ENCODE results near the gene ZNF681.
"Not testable (repeated sequence)": the region's sequence is repeated elsewhere in the genome, so short reads cannot be mapped to it uniquely, and the experiment has no call there.

The ZNF681 gene

DNA sequence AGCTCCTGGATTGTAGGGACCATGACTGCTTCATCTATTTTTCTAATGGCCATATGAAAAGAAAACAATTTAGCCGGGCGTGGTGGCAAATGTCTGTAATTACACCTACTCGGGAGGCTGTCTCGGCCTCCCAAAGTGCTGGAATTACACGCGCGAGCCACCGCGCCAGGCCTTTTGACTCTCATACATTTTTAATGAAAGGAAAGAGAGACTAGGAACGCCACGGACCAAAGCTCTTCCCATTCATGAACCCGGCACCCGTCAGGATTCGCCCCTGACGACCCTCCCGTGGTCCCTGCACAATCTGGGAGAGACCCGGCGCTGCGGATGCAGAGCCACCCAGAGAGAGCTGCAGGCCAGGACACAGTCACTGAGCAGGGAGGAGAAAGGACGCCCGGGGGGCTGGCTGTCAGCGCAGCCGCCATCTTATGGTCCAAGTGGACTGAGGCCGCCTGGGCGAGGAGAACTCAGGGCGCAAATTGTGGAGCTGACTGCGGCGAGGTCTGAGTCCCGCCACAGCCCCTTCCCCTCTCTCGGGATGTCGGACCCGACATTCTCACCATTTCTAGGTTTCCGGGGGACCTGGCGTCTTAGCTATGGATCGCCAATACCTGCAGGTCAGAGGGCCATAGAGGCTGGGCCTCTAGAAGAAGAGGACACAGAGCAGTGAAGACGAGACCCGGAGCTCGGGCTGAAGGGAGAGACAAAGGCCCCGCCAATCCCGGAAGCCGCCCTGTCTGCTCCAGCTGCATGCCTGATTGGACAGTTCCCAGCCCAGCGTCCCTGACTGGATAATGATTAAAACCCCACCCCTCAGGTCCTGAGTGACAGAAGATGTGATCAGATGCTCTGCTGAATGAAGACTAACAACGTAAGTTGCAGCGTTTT, at the start of gene ZNF681:
ZNF681 (minus strand) TSS at position 705 of the 888 bp plus-strand sequence; CDS start at position 563, 142 bp downstream.
- peak; percentile 66 to 72 (median 66) for DNase-seq (ENCODE audit: low read depth in 3 of 3)

DNA sequence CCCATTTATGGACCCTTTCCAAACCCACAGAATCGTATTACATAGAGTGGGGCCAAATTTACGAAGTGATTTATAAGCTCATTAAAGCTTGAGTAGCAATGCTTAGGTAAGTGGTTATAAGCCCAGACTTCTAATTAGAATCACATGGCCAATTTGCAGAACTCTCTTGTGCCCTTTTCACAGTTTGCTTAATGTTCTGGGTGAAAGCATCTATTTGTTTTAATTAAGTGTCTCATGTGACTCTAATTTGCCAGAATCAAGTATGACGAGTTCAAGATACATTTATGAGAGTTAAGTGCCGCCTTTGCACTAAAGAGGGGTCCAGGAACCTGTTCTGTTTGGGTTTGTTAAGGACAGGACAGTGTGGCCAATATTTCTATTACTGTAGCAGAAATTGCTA, 46.0 kb upstream of the ZNF681 start:
- DNase-seq (ENCODE audit: low read depth in 3 of 3), result no peak

DNA sequence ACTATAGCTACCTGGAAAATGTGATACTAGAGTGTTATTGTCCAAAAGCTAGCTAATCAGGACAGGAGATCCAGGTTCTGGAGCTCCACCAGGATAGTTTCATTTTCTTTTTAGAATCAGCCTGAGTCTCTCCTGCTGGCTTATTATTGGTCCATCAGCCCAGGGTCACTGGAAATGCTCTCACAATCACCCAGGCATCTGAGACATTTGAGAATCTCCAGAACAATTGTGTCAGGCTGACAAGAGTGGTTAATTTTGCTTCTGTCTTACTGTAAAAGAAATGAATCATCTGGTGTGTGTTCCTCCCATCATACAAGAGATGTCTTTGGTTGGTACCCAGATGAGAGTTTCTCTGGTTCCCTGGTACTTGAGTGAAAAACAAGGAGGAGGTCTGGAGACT, 43.6 kb upstream of the ZNF681 start:
- DNase-seq (ENCODE audit: low read depth in 3 of 3), result no peak

DNA sequence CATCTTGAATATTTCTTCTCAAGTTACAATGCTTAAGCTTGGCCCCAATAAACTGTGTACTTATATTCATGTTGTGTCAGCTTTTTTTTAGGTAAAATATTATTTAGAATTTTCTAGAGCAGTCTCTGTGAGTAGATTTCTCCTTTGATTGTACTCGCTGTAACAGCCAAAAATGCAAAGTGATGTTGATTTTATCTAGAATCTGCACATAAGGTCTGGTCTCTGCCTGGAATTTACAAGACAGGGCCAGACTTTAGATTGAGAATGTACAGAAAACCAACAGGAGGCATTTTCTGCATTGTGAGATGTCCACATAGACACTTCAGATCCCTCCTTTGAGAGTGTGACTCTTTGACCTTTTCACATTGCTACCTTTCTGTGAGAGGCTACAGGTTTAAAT, 43.1 kb upstream of the ZNF681 start:
- DNase-seq (ENCODE audit: low read depth in 3 of 3), result no peak

DNA sequence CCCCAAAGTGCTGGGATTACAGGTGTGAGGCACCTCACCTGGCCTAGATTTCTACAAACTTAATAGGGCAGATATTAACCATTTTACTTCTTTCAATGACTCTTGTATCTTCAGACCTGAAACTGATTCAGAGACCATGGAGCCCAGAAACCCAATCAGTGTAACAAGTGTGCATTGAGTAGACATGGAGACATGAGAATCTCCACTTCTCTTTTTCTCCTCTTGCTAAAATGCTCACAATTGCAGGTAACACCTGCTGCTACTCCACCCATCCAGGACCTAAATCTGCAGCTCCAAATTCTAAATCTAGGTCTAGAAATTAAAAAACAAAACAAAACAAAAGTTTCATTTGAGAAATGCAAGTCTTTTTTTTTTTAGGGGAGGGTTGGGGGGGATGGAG, 42.2 kb upstream of the ZNF681 start:
- no peak for DNase-seq (ENCODE audit: low read depth in 3 of 3)

DNA sequence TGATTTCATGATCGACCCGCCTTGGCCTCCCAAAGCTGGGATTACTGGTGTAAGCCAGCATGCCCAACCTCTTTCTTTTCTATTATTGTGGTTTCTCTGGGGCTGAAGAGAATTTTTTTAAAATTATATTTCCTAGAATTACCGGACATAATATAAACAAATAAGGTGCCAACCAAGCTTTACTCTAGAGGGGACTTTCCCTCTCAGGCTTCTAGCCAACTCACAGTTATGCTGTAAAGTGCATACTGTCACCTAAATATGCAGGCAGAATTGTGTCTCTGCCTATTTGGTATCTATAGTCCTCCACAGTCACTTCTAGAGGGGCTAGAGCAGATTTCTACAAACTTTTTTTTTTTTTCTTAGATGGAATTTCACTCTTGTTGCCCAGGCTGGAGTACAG, 41.6 kb upstream of the ZNF681 start:
- DNase-seq (ENCODE audit: low read depth in 3 of 3), result no peak

DNA sequence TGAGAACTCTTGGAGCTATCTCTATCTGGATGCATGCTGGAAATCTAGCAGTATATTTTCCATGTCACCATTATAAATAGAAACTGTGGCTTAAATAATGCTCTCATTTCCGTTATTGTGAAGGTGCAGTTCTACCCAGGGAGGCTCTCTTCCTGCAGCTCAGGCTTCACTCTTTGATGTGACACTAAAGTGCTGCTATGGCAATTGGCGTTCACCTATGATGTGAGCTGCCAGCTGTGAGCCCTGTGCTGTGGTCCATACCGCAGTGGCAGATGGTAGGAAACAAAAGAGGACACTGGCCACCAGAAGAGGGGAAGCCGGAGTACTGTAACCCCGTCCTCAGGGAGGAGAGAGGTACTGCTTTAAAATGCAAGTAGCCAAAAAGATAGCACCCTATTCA, 40.6 kb upstream of the ZNF681 start:
- DNase-seq (ENCODE audit: low read depth in 3 of 3), result no peak

DNA sequence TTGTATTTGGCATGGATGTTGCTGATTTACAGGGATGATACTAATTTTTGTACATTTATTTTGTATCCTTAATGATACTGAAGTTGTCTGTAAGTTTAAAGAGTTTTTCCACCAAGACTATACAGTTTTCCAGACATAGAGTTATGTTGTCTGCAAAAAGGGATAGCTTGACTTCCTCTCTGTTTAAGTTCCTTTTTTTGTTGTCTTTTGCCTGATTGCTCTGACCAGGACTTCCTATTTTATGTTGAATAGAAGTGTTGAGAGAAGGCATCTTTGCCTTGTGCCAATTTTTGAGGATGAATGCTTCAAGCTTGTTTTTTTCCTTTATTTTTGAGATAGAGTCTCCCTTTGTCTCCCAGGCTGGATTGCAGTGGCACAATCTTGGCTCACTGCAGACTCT, 36.8 kb upstream of the ZNF681 start:
- no peak for DNase-seq (ENCODE audit: low read depth in 3 of 3)

DNA sequence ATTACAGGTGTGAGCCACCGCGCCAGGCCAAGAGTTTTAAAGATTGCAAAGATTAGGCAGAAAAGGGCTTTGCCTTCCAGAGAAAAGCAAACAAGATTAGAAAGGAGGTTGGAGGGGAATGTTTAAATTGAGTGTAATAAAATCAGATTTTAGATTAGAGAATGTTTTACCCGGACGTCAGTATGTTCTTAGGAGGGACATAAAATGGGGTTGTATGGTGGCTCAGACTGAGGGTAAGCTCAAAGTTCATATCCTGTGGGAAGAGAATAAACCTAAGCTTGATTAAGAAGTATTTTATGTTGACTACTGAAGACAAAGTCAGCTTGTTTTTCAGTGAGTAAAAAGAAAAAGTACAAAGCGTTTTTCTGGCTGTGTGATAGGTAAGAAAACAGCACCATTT, 34.1 kb upstream of the ZNF681 start:
- DNase-seq (ENCODE audit: low read depth in 3 of 3), result no peak

DNA sequence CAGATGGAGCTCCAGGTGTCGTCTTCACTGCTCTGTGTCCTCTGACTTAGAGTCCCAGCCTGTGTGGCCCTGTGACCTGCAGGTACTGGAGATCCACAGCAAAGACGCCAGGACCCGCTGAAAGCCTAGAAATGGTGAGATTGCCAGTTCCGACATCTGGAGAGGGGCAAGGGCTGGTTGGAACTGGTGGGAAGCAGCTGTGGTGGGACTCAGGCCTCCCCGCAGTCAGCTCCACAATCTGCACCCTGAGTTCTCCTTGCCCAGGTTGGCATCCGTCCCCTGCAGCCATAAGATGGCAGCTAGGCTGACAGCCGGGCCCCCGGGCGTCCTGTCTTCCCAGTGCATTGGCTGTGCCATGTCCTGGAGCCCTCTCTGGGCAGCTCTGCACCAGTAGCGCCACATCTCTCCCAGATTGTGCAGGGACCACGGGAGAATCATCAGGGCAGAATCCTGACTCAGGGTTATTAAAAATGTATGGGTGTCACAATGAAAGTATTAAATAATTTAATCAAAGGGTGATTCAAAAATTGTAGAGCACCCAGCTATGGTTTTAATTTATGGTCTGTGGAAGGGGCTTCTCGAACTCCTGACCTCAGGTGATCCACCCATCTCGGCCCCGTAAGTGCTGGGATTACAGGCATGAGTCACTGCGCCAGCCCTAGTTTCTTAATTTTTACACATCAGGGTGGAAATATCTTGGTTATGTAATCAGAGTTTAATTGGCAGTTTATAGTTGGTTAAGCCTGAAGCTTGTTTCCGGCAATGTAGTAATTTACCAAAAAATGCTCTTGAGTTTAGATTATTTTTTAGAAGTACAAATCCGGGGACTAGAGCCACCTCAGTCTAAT, 32.2 kb upstream of the ZNF681 start:
- no peak for DNase-seq (ENCODE audit: low read depth in 3 of 3)

DNA sequence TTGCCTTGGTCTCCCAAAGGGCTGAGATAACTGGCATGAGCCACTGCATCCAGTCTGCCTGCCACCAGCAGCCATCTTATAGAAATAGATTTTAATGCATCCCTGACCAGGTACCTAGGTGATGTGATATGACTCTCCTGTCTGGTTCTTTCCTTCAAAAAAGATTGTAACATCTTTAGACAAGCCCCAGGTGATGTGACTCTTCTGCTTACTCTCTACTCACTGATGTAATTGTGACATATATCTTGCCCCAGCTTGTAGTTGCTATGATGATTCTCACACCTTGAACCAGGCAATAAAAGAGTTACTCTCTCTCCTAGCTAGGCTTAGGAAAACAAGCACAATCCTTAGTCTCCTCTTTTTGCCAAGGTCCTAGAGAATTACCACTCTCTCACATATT, 30.6 kb upstream of the ZNF681 start:
- DNase-seq (ENCODE audit: low read depth in 3 of 3), result no peak

DNA sequence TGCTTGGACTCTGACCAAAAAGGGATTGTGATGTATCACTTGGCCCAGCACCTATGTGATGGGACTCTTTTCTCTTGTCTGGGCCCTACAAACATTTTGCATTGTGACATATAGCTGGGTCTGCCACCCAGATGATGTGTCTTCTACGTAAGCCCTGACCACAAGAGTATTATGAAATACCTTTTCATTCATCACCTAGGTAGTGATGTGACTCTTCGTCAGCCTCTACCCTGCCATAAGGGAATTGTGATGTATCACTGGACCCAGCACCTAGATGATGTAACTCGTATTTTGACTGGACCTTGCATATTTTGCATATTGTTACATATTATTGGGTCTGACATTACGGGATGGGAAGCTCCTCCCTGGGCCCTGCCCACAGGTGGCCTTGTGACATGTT, 29.7 kb upstream of the ZNF681 start:
- DNase-seq (ENCODE audit: low read depth in 3 of 3), result no peak

DNA sequence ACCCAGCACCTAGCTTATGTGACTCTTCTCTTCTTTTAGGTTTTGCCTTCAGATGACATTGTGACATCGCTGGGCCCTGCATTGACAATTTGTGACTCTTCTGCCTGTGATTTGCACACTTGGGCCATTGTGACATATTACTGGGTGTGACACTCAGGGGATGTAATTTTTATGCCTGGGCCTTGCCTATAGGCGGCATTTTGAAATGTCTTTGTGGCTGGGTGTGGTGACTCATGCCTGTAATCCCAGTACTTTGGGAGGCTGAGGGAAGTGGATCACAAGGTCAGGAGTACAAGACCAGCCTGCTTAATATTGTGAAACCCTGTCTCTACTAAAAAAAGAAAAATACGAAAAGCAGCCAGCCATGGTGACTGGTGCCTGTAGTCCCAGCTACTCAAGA, 28.4 kb upstream of the ZNF681 start:
- DNase-seq (ENCODE audit: low read depth in 3 of 3), result no peak

DNA sequence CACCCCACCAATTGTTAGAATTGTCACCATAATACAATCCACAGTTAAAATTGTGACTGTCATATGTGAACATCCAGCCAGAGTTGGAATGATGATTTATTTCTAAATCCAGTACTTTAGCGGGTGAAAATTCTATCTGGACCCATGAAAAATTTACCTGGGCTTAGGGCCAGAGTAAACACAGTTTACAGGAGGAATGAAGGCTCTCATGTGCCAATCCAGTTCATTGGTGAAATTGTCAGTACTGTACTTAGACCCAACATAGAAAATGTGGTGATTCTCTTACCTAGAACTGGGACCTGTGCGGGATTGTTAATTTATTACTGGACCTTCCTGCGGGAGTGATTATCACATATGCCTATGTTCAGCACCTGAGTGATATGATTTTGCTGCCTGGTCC, 27.3 kb upstream of the ZNF681 start:
- DNase-seq (ENCODE audit: low read depth in 3 of 3), result no peak

DNA sequence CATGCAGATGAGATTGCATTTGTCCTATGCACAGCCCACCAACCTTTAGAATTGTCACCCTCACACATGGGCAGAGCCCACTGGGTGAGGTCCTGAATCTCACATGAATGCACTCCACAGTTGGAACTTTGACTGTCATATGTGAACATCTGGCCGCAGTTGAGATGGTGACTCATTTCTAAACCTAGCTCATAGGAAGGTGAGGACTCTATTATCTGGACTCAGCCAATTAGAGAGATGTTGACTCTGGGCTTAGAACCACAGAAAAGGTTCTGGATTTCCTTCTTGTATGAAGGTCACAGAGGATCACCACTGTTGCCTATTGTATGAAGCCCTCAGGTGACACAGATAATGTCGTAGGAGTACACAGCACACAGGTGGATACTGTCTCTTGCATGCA, 25.6 kb upstream of the ZNF681 start:
- no peak for DNase-seq (ENCODE audit: low read depth in 3 of 3)

DNA sequence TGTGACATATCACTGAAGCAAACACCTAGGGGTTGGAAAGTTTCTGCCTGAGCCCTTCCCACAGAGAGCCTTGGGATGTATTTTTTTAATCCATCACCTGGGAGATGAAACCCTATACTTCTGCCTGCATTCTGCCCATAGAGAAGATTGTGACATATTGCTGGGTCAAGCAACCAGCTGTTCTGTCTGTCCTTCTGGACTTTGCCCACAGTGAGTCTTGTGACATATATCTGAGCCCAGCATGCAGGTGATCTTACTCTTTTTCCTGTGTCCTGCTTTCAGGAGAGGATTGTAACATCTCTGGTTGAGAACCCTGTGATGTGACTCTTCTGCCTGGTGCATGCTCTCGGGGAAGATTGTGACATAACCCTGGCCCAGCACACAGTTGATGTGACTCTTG, 24.9 kb upstream of the ZNF681 start:
- no peak for DNase-seq (ENCODE audit: low read depth in 3 of 3)

DNA sequence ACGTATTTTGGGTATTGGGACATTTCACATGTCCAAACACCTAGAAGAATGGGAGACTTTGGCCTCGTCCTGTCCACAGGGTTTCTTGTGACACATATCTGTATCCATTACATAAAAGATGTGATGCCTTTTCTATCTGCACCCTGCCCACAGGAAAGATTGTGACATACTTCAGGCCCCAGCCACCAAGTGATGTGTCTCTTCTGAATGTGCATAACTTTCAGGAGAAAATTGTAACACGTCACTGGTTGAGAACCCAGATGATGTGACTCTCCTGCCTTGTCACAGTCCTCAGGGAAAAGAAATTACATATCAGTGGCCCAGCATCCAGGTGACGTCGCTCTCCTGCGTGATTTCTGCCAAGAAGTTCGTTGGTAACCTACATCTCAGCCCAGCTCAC, 21.0 kb upstream of the ZNF681 start:
- DNase-seq (ENCODE audit: low read depth in 3 of 3), result no peak

DNA sequence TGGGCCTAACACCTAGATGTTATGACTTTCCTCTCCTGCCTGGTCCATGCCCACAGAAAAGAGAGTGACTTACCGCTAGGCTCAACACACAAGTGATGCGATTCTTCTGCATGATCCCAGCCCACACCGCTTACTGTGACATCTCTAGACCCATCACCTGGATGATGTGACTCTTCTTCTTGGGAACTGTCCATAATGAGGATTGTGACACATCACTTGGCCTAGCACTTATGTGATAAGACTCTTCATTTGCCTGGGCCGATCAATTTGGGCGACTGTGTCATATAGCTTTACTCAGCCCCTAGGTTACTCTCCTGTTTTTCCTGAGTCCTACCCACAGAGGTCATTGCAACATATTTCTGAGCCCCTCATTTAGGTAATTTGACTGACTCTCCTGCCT, 19.9 kb upstream of the ZNF681 start:
- DNase-seq (ENCODE audit: low read depth in 3 of 3), result no peak

DNA sequence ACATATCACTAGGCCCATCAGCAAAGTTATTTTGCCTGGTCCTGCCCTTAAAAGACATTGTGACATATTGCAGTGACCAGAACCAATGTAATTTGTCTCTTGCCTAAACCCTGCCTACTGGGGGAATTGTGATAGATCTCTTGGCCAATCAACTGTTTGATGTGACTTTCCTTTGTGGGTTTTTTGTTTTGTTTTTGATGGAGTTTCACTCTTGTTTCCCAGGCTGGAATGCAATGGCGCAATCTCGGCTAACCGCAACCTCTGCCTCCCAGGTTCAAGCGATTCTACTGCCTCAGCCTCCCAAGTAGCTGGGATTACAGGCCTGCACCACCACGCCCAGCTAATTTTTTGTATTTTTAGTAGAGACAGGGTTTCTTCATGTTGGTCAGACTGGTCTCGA, 19.3 kb upstream of the ZNF681 start:
- not testable (repeated sequence) for DNase-seq (ENCODE audit: low read depth in 3 of 3)

DNA sequence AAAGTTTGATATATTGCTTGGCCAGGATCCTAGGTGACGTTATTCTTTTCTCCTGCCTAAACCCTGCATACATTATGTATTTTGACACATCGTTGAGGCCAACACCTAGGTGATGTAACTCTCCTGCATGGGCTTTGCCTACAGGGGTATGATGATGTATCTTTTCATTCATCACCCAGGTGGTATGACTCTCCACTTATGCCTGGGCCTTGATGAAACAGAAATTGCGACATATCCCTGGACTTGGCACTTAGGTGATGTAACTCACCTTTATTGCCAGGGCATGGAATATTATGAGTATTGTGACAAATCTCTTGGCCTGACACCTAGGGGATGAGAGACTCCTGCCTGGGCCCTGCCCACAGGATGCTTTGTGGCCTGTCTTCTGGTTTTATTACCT, 18.5 kb upstream of the ZNF681 start:
- DNase-seq (ENCODE audit: low read depth in 3 of 3), result no peak

DNA sequence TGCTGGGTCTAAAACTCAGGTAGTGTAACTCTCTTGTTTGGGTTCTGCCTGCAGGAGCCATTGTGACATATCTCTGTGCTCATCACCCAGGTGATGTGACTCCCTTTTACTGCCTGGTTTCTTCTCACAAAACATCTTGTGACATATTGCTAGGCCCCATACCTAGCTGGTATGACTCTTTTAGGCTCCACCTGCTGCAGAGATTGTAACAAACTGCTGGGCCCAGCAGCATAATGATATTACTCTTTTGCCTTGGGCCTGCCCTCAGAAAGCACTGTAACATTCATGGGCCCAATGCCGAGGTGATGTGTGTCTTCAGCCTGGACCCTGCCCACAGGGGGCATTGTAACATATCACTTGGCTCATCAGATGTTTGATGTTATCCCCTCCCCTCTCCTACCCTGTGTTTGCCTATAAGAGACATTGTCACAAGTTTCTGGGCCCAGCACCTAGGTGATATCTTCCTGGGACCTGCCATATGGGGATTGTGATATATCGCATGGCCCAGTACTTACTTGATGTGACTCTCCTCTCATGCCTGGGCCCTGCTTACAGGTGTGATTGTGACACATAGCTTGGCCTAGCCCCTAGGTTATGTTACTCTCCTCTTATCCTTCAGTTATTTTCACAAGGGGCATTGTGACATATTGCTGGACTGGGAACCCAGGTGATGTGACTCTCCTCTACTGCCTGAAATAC, 18.0 kb upstream of the ZNF681 start:
- DNase-seq (ENCODE audit: low read depth in 3 of 3), result no peak

DNA sequence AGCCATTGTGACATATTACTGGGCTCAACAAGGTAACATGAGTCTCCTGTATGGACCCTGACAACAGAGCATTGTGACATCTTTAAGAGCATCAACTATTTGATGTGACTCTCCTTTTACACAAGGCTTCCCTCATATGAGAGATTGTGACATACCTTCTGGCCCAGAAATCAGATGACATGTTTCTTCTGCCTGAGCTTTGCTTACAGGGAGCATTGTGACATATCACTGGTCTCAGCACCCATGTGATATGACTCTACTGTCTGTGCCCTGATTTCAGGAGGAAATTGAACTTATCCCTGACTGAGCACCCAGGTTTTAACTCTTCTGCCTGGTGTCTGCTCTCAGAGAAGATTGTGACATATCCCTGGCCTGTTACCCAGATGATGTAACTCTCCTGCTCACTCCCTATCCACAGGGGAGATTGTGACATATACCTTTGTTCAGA, 15.9 kb upstream of the ZNF681 start:
- no peak for DNase-seq (ENCODE audit: low read depth in 3 of 3)
